Upper lobe of left lung (tissue), 4 donors: ENCODE results near the gene STAT5A.

Source experiments
- CTCF ChIP-seq, 6 experiments: fragments of 450-650 bp in 4 of 6; fragments of 200-600 bp in 2 of 6; sonication (generic) in 2 of 6; IDR thresholded peaks; one replicate each; pipeline ENCODE4 v1.5.1; 2016 to 2019; ENCODE audit warnings: antibody characterized with exemption in 6 of 6
- POLR2A ChIP-seq, 4 donors: fragments of 450-650 bp; IDR thresholded peaks; one replicate each; pipeline ENCODE4 v1.5.1; 2016 to 2017; ENCODE audit warnings: antibody characterized with exemption in 4 of 4, mild to moderate bottlenecking in 2 of 4

DNA sequence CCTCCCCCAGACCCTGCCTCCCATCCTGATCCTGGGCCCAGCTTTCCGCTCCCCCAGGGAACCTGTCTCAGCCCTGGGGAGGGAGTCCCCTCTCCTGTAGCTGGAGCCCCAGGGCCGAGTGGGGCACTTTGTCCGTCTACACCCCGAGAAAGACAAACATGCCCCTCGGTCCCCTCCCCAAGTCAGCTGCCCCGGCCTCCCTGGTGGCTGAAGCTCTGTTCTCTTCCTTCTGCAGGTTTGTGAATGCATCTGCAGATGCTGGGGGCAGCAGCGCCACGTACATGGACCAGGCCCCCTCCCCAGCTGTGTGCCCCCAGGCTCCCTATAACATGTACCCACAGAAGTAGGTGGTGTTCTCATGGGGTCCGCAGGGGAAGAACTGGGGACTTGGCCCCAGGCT lies 20.8 kb downstream of the STAT5A start:
- no peak for TF ChIP-seq CTCF (IDR thresholded peaks at IDR 0.05)
- no peak for TF ChIP-seq POLR2A (IDR thresholded peaks at IDR 0.05)
